Mucosa of descending colon (tissue), 3 donors: ENCODE results near the gene WDFY3. TPM values are rescaled to one million over a fixed set of nuclear protein-coding genes. Genes with fewer than 3 reads are reported as not detected.

Experiments
- ATAC-seq: fragments of 200-7000 bp; cut with Tn5 transposase; one replicate; pipeline ENCODE4 v1.9.1; 2020; ENCODE audit warnings: mild to moderate bottlenecking, moderate library complexity
- DNase-seq, 3 donors: peaks; one replicate each; pipeline ENCODE4 v3.0.0-alpha.2; 2020
- H3K36me3 ChIP-seq: fragments of 200-600 bp; one replicate; pipeline ENCODE4 v1.8.0; 2021; ENCODE audit warnings: low read depth, mild to moderate bottlenecking
- H3K4me1 ChIP-seq: fragments of 200-600 bp; one replicate; pipeline ENCODE4 v1.8.0; 2021; ENCODE audit warnings: low read depth, mild to moderate bottlenecking
- H3K4me3 ChIP-seq: fragments of 200-600 bp; one replicate; pipeline ENCODE4 v1.8.0; 2021; ENCODE audit warnings: mild to moderate bottlenecking
- H3K9me3 ChIP-seq: fragments of 200-600 bp; one replicate; pipeline ENCODE4 v1.8.0; 2021; ENCODE audit warnings: mild to moderate bottlenecking
- intact Hi-C, 2 donors: fragments of 100-400 bp; cut with DNase I in 1 of 2; cut with micrococcal nuclease in 1 of 2; formaldehyde crosslinking; loops; one replicate each; pipeline versions ENCODE4 v1.11.0 to v1.11.1; 2022; cut with DNase I, micrococcal nuclease
- total RNA-seq, 3 donors: library from RNA; stranded (reverse); fragmentation: NEBNext Ultra II Directional in 2 of 3; extraction: Animal tissue kit (Norgen Biotek cat#: 25700) in 2 of 3; gene quantifications; one replicate each; pipeline versions ENCODE4 v1.2.1 to v1.2.4, GENCODE V29; 2021 to 2023
- TF ChIP-seq, protein P1 (sequence below): fragments of 200-600 bp; IDR thresholded peaks from one replicate; pipeline ENCODE4 v1.8.0; 2022; ENCODE audit warnings: antibody characterized with exemption, mild to moderate bottlenecking
- donor health status: DM: no; HTN: no; CAD: no; lungs with moderate emphysema.
- donor health status: DM: no; HTN: no; CAD: no.
- donor health status: DM: no; HTN: yes; CAD: no.

Gene WDFY3
- total RNA-seq, 3 donors from 2014 or later, result 49.5 to 76.9 (median 55.5) TPM

DNA sequence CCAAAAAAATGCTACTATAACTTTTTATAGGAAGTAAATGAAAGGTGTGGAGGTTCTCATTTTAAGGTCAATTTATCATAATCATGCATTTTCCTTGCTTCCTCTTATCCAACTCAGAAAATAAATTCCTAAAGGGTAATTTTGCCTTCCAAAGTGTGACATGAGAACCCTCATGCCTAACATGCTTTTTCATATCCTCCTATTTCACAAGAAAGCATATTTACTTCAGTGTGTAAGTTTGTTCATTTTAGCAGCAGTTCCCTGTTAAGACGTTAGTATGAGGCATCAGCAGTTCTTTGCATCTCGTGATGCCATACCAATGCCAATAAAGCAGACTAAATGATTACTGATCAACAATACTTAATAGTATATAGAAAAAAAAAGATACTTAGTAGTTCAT lies 18.4 kb downstream of the WDFY3 start:
- no peaks in the 10 kb centered on the region for H3K9me3 ChIP-seq
- TF ChIP-seq, protein P1, sequence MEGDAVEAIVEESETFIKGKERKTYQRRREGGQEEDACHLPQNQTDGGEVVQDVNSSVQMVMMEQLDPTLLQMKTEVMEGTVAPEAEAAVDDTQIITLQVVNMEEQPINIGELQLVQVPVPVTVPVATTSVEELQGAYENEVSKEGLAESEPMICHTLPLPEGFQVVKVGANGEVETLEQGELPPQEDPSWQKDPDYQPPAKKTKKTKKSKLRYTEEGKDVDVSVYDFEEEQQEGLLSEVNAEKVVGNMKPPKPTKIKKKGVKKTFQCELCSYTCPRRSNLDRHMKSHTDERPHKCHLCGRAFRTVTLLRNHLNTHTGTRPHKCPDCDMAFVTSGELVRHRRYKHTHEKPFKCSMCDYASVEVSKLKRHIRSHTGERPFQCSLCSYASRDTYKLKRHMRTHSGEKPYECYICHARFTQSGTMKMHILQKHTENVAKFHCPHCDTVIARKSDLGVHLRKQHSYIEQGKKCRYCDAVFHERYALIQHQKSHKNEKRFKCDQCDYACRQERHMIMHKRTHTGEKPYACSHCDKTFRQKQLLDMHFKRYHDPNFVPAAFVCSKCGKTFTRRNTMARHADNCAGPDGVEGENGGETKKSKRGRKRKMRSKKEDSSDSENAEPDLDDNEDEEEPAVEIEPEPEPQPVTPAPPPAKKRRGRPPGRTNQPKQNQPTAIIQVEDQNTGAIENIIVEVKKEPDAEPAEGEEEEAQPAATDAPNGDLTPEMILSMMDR, result no peak
- DNase-seq (no peak), ATAC-seq (no peak)
- intact Hi-C loops, result no loop called here
- H3K4me1 ChIP-seq, result no peaks in the 10 kb centered on the region
- H3K4me3 ChIP-seq, result no peak overlapping the region
- no peaks in the 10 kb centered on the region for H3K36me3 ChIP-seq

GRCh38 chr4:84944947-84945346 lies 21.5 kb downstream of the WDFY3 start:
- Histone ChIP-seq H3K4me3 (no peak overlapping the region), H3K4me1 (no peaks in the 10 kb centered on the region), H3K9me3 (peaks cover 18% of the 10 kb centered on the region), H3K36me3 (no peaks in the 10 kb centered on the region)
- ATAC-seq (no peak), DNase-seq (no peak)
- TF ChIP-seq, protein P1, result no peak
- intact Hi-C loops, result no loop called here

DNA sequence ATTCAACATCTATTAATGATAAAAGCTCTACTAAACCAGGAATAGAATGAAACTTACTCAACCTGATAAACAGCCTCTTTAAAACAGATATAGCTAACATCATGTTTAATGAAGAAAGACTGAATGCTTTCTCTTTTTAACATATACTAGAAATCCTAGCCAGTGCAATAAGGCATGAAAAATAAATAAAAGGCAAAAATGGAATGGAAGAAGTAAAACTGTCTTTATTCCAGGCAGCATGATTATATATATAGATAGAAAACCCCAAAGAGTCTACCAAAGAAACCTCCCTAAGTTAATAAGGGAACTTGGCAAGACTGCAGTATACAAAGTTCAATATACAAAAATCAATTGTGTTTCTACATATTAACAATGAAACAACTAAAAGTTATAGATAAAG lies 25.5 kb downstream of the WDFY3 start:
- ATAC-seq (no peak), DNase-seq (no peak)
- Histone ChIP-seq H3K4me1 (no peaks in the 10 kb centered on the region), H3K36me3 (no peaks in the 10 kb centered on the region), H3K4me3 (no peak overlapping the region), H3K9me3 (peaks cover 18% of the 10 kb centered on the region)
- TF ChIP-seq, protein P1, result no peak
- intact Hi-C loops, result no loop called here

DNA sequence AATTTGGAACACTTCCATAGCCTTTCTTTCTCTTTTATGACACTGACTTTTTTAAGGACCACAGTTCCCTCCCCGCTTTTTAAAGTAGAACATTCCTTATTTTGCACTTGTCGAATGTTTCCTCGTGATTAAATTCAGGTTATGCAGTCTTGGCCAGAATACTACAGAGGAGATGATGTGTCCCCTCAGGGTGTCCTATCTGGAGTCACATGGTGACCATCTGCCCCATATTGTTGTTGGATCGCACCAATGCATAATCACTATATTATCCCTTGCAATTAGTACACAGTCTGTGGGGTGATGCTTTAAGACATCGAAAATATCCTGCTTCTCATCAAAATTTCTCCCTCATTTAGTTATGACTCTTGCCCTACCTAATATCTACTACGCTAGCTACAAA lies 27.4 kb downstream of the WDFY3 start:
- intact Hi-C loops, result no loop called here
- no peaks in the 10 kb centered on the region for H3K4me1 ChIP-seq
- DNase-seq (no peak), ATAC-seq (no peak)
- H3K4me3 ChIP-seq, result no peak overlapping the region
- TF ChIP-seq, protein P1, result no peak
- peaks cover 18% of the 10 kb centered on the region for H3K9me3 ChIP-seq
- no peaks in the 10 kb centered on the region for H3K36me3 ChIP-seq

- intact Hi-C loops, result no loop called here
- DNase-seq, result no peak
Measured at GRCh38 chr4:84938316-84938715, 28.2 kb downstream of the WDFY3 start.

More at GRCh38 chr4:84938316-84938715, 28.2 kb downstream of the WDFY3 start:
- H3K9me3 ChIP-seq, result peaks cover 18% of the 10 kb centered on the region
- TF ChIP-seq, protein P1, result no peak
- H3K4me3 ChIP-seq, result no peak overlapping the region
- ATAC-seq, result no peak
- H3K4me1 ChIP-seq, result no peaks in the 10 kb centered on the region
- H3K36me3 ChIP-seq, result no peaks in the 10 kb centered on the region
